Lung microvascular endothelial cell (primary cell): ENCODE data around the gene LGALS1. TPM values are rescaled to one million over a fixed set of nuclear protein-coding genes. Genes with fewer than 3 reads are reported as not detected.
"Not testable (repeated sequence)": the region's sequence is repeated elsewhere in the genome, so short reads cannot be mapped to it uniquely, and the experiment has no call there.

Experiments
- DNase-seq, 2 donors: peaks; one replicate each; pipeline versions ENCODE4 v3.0.0 to v3.0.0-alpha.2; 2010; ENCODE audit warnings: low read depth in 2 of 2
- total RNA-seq: library from RNA; depleted of rRNA; stranded (reverse); fragments of >200 nt; gene quantifications from 2 replicates; pipeline ENCODE4 v1.2.1, GENCODE V29; 2014

Gene LGALS1
- total RNA-seq, 1 donor from 2014 or later: 2,589 TPM

DNA sequence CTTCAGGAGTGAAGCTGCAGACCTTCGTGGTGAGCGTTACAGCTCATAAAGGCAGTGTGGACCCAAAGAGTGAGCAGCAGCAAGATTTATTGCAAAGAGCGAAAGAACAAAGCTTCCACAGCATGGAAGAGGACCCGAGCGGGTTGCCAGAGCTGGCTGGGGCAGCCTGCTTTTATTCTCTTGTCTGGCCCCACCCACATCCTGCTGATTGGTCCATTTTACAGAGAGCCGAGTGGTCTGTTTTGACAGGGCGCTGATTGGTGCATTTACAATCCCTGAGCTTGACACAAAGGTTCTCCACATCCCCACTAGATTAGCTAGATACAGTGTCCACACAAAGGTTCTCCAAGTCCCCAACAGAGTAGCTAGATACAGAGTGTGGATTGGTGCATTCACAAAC lies 41.8 kb downstream of the LGALS1 start:
- DNase-seq: not testable (repeated sequence)

DNA sequence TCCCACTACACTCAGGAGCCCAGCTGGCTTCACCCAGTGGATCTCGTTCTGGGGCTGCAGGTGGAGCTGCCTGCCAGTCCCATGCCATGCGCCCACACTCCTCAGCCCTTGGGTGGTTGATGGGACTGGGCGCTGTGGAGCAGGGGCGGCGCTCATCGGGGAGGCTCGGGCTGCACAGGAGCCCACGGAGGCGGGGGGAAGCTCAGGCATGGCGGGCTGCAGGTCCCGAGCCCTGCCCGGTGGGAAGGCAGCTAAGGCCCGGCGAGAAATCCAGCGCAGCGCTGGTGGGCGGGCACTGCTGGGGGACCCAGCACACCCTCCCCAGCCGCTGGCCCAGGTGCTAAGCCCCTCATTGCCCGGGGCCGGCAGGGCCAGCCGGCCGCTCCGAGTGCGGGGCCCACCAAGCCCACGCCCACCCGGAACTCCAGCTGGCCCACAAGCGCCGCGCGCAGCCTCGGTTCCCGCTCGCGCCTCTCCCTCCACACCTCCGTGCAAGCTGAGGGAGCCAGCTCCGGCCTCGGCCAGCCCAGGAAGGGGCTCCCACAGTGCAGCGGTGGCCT lies 42.4 kb downstream of the LGALS1 start:
- DNase-seq: not testable (repeated sequence)

DNA sequence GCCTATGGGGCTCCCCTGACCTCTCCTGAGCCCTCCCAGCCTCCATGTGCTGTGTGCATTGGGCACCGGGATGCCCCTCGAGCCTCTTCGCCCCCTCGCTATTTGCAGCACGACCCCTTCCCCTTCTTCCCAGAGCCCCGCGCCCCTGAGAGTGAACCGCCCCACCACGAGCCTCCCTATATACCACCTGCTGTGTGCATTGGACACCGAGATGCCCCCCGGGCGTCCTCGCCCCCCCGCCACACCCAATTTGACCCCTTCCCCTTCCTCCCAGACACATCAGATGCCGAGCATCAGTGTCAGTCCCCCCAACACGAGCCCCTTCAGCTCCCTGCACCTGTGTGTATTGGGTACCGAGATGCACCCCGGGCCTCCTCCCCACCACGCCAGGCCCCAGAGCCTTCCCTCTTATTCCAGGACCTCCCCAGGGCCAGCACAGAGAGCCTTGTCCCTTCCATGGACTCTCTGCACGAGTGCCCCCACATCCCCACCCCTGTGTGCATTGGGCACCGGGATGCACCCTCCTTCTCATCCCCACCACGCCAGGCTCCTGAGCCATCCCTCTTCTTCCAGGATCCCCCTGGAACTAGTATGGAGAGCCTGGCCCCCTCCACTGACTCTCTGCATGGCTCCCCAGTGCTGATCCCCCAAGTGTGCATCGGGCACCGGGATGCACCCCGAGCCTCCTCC lies 50.3 kb downstream of the LGALS1 start:
- no peak for DNase-seq

DNA sequence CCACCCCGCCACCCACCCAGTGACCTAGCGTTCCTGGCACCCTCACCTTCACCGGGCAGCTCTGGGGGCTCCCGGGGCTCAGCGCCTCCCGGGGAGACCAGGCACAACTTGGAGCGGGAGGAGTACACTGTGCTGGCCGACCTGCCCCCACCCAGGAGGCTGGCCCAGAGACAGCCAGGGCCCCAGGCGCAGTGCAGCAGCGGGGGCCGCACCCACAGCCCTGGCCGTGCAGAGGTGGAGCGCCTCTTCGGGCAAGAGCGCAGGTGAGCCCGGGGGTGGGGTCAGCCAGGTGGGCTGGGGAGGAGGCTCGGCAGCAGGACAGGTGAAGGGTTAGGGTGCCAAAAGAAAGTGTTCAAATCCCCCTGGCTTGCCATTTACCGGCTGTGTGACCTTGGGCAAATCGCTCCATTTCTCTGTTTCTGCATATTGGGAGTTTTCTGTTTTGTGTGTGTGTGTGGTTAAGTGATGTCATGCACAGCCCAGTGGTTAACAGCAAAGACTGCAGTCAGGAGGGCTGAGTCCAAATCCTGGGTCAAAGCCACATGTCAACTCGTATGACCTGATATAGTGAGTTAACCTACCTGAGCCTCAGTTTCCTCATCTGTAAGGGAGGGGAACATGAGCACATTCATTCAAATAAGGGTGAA lies 50.9 kb downstream of the LGALS1 start:
- peak in 1 of 2 donors; percentile 31 for DNase-seq

DNA sequence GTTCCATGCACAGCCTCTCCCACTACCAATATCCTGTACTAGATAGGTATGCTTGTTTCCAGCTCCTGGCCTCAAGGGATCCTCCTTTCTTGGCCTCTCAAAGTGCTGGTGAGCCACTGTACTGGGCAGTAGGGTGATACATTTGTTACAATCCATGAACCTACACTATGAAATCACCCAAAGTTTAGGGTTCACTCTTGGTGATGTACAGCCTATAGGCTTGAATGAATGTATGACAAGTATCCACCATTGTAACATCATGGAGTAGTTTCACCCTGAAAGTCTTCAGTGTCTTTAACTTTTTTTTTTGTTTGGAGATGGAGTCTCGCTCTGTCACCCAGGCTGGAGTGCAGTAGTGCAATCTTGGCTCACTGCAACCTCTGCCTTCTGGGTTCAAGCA lies 53.2 kb downstream of the LGALS1 start:
- DNase-seq: no peak

Other genes starting within 250 kb of the LGALS1 start
- under 0.01 TPM in 1 of 2 replicates, not detected in the other for gene ELFN2, start 248.2 kb upstream of the LGALS1 start, total RNA-seq
- 89.8 and 137 TPM in 2 replicates for gene MFNG, start 189.3 kb upstream of the LGALS1 start, total RNA-seq
- gene CARD10, start 156.2 kb upstream of the LGALS1 start, total RNA-seq: 36.2 and 57.1 TPM in 2 replicates
- gene CDC42EP1, start 115.2 kb upstream of the LGALS1 start, total RNA-seq: 7.8 and 7.9 TPM in 2 replicates
- gene LGALS2, start 95.5 kb upstream of the LGALS1 start, total RNA-seq: not detected in 2 replicates
- gene GGA1, start 66.8 kb upstream of the LGALS1 start, total RNA-seq: 29.2 and 85.3 TPM in 2 replicates
- 0.40 and 0.87 TPM in 2 replicates for gene SH3BP1, start 36.0 kb upstream of the LGALS1 start, total RNA-seq
- gene PDXP, start 16.9 kb upstream of the LGALS1 start, total RNA-seq: 5.0 and 6.7 TPM in 2 replicates
- 13.5 and 18.1 TPM in 2 replicates for gene NOL12, start 10.7 kb downstream of the LGALS1 start, total RNA-seq
- 79.8 and 156 TPM in 2 replicates for gene TRIOBP, start 21.4 kb downstream of the LGALS1 start, total RNA-seq
- gene GCAT, start 132.3 kb downstream of the LGALS1 start, total RNA-seq: 11.9 and 19.8 TPM in 2 replicates
- gene GALR3, start 147.7 kb downstream of the LGALS1 start, total RNA-seq: not detected in 2 replicates
- gene ANKRD54, start 168.7 kb downstream of the LGALS1 start, total RNA-seq: 15.9 and 18.8 TPM in 2 replicates
- gene EIF3L, start 173.8 kb downstream of the LGALS1 start, total RNA-seq: 293 and 344 TPM in 2 replicates
- gene MICALL1, start 230.7 kb downstream of the LGALS1 start, total RNA-seq: 20.7 and 30.2 TPM in 2 replicates